Spinal cord (tissue), 10 donors: ENCODE measurements around the gene CDKN3. TPM values are rescaled to one million over a fixed set of nuclear protein-coding genes. Genes with fewer than 3 reads are reported as not detected.
"Not testable (repeated sequence)": the region's sequence is repeated elsewhere in the genome, so short reads cannot be mapped to it uniquely, and the experiment has no call there.

Experiments used
- DNase-seq, 6 donors: peaks; one replicate each; pipeline versions ENCODE4 v3.0.0 to v3.0.0-alpha.2; 2013 to 2015; ENCODE audit warnings: low spot score in 6 of 6, low read depth in 4 of 6
- H3K27ac ChIP-seq: one replicate; pipeline ENCODE4 v1.5.1; 2013; ENCODE audit warnings: low read depth, low read length, control low read depth
- H3K27me3 ChIP-seq: one replicate; pipeline ENCODE4 v1.6.1; 2013; ENCODE audit warnings: low read length; ENCODE audit not compliant: control insufficient read depth, insufficient read depth
- H3K36me3 ChIP-seq: one replicate; pipeline ENCODE4 v1.6.1; 2013; ENCODE audit warnings: low read length; ENCODE audit not compliant: control insufficient read depth, insufficient read depth
- H3K4me1 ChIP-seq: one replicate; pipeline ENCODE4 v1.6.1; 2013; ENCODE audit warnings: low read length; ENCODE audit not compliant: control insufficient read depth, insufficient read depth
- H3K4me3 ChIP-seq: one replicate; pipeline ENCODE4 v1.5.1; 2013; ENCODE audit warnings: low read depth, low read length, control low read depth
- H3K9me3 ChIP-seq: one replicate; pipeline ENCODE4 v1.6.1; 2013; ENCODE audit warnings: low read length; ENCODE audit not compliant: control insufficient read depth, insufficient read depth
- WGBS: methylation state at CpG from one replicate; pipeline ENCODE4 v1.1.5; 2013; ENCODE audit warnings: missing lambda C conversion rate; ENCODE audit not compliant: insufficient coverage; 5-methylcytosine and 5-hydroxymethylcytosine counted together
- polyA plus RNA-seq, 2 donors: library from polyadenylated mRNA; unstranded; fragments of 120-200 nt; gene quantifications; one replicate each; pipeline ENCODE4 v1.2.1, GENCODE V29; 2013; ENCODE audit not compliant: insufficient read length in 2 of 2
- total RNA-seq, 2 donors: library from RNA; depleted of rRNA in 1 of 2; stranded (reverse); fragments of 120-200 nt in 1 of 2; fragments of >200 nt in 1 of 2; gene quantifications; one replicate each; pipeline versions ENCODE4 v1.2.3 to v1.2.4, GENCODE V29; 2013 to 2014
- donor health status: healthy.

CDKN3 gene
- total and polyA plus RNA-seq, 4 donors, result 16.3 to 18.6 (median 17.9) TPM

DNA sequence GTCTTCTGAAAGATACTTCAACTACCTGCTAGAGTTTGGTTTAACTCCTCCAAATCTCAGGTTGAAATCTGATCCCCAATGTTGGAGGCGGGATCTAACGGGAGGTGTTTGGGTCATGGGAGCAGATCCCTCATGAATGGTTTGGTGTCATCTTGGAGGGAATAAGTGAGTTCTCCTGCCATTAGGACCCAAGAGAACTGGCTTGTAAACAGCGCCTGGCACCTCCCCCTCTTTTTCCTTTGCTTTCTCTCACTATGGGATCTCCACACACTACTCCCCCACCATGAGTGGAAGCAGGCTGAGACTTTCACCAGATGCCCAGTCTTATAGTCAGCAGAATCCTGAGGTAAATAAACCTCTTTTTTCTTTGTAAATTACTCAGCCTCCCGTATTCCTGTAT, 41.9 kb downstream of the CDKN3 start:
- Histone ChIP-seq H3K27me3 (no peaks in the 10 kb centered on the region), H3K27ac (no peak overlapping the region), H3K4me1 (peaks cover 6% of the 10 kb centered on the region), H3K4me3 (no peak overlapping the region), H3K9me3 (no peaks in the 10 kb centered on the region), H3K36me3 (no peaks in the 10 kb centered on the region)
- no peak for DNase-seq
- WGBS, result 80% methylated on average over 2 of the region's 4 CpGs

DNA sequence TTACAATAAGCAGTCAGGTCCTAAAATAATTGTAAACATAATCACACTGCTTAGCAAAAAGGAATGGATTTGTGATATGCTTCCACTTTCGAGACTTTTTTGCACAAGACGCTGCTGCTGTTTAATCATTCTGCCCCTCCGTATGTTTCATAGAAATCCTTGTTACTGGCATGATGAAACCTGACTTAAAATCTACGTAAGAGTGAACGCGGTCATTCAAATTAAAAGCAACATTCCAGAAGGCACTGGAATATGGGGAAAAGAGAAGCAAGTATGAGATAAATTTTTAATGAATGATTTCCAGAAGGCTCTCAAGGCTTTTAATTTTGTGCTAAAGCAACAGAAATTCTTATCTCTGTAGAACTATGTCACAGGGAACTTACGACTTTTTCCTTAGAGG, 43.2 kb downstream of the CDKN3 start:
- Histone ChIP-seq H3K27me3 (no peaks in the 10 kb centered on the region), H3K36me3 (no peaks in the 10 kb centered on the region), H3K4me3 (peak overlapping the region; percentile 65), H3K9me3 (no peaks in the 10 kb centered on the region), H3K27ac (peak overlapping the region; percentile 79), H3K4me1 (peaks cover 6% of the 10 kb centered on the region)
- no peak for DNase-seq
- no CpG with 5 or more reads among the region's 7 CpGs for WGBS

DNA sequence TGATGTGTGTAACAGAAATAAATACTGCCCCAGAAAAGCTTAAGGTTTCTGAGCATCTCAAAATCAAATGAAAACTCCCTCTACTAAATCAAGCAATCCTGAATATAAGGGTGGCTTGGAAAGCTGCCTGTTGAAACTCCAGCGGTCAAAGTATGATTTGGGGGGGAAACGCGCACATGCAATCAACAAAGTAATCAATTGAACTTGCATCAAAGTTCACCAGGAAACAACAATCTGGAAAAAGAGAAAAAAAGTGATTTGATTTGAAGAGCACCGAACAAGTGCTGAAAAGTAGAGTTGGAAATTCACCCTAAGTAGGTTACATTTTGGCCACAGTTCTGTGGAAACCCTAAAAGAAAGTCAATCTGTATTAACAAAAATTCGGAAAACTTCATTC, 43.7 kb downstream of the CDKN3 start:
- peak overlapping the region; percentile 79 for H3K27ac ChIP-seq
- peak overlapping the region; percentile 65 for H3K4me3 ChIP-seq
- no peaks in the 10 kb centered on the region for H3K9me3 ChIP-seq
- 0% methylated on average over 2 of the region's 5 CpGs for WGBS
- no peaks in the 10 kb centered on the region for H3K27me3 ChIP-seq
- peaks cover 8% of the 10 kb centered on the region for H3K4me1 ChIP-seq
- no peaks in the 10 kb centered on the region for H3K36me3 ChIP-seq
- DNase-seq, result peak in 1 of 6 donors; percentile 20

DNA sequence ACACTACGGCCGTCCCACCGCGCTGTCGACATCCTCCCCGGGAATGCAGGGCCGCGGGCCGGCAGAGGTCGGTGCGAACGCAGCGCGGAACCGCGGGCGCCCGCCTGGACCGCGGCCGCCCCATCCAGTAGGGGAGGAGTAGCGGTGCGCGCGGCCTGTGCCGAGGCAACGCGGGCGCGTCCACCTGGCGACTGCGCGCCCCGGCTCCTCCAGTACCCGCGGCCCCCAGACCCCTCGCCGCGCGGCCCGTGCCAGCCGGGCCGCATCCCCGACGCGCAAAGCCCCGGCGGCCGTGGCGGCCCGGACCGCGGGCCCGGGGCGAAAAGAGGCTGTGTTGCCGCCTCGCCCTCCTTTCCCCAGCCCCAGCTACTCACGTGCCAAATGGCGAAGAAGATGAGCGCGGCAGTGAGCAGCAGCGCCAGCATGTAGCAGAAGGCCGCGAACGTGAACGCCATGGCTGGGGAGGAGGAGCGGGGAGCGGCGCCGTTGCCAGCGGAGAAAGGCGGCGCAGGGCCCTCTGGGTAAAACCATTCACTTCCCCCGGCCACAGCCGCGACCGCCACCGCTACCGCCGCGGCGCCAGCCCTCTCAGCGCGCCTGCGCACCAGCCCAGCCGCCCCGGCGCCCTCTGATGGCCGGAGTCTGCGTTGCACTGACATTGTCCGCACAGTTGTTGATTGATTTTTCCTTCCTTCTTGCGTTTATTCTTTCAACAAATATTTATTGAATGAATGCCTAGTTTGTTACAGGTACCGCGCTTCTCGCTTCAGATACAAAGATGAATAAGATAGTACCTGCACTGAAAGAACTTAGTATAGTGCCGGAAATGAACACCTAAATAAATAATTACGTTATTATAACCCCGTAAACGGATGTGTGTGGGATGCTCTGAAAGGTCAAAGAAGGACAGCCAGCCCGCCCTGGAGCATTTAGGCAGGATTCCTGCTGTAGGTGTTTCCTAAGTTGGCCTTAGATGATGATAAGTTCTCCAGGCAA, 44.4 kb downstream of the CDKN3 start, which contains the start of gene CNIH1:
TSS of gene CNIH1 (minus strand) at position 502 of the 996 bp plus-strand sequence. CDS start at position 455, 47 bp downstream.
- H3K4me3 ChIP-seq, result peak within 1 kb of the TSS; percentile 65
- peak within 1 kb of the TSS; percentile 93 for H3K27ac ChIP-seq
- no peaks in the 10 kb centered on the region for H3K36me3 ChIP-seq
- under 1% methylated on average over 86 of the region's 100 CpGs for WGBS
- no peaks in the 10 kb centered on the region for H3K9me3 ChIP-seq
- H3K27me3 ChIP-seq, result no peaks in the 10 kb centered on the region
- peaks cover 8% of the 10 kb centered on the region for H3K4me1 ChIP-seq
- DNase-seq, result peak; percentile 75 to 98 (median 88)

DNA sequence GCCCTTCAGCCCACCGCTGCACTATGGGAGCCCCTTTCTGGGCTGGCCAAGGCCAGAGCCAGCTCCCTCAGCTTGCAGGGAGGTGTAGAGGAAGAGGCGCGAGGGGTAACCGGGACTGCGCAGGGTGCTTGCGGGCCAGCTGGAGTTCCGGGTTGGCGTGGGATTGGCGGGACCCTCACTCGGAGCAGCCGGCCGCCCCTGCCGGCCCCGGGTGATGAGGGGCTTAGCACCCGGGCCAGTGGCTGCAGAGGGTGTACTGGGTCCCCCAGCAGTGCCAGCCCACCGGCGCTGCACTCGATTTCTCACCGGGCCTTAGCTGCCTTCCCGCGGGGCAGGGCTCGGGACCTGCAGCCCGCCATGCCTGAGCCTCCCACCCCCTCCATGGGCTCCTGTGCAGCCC, 46.2 kb downstream of the CDKN3 start:
- not testable (repeated sequence) for DNase-seq, H3K36me3 ChIP-seq, H3K27me3 ChIP-seq, H3K27ac ChIP-seq, H3K4me3 ChIP-seq, H3K9me3 ChIP-seq
- WGBS, result 97% methylated on average over 15 of the region's 23 CpGs
- H3K4me1 ChIP-seq, result peaks cover 12% of the 10 kb centered on the region

DNA sequence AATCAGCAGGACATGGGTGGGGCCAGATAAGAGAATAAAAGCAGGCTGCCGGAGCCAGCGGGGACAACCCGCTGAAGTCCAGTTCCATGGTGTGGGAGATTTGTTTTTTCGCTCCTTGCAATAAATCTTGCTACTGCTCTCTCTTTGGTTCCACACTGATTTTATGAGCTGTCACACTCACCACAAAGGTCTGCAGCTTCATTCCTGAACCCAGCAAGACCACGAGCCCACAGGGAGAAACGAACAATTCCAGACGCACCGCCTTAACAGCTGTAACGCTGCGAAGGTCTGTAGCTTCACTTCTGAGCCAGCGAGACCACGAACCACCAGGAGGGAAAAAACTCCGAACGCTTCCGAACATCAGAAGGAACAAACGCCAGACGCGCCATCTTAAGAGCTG, 47.2 kb downstream of the CDKN3 start:
- Histone ChIP-seq H3K9me3 (no peaks in the 10 kb centered on the region), H3K36me3 (no peaks in the 10 kb centered on the region), H3K4me3 (no peak overlapping the region), H3K27ac (no peak overlapping the region), H3K27me3 (peaks cover 2% of the 10 kb centered on the region), H3K4me1 (peaks cover 12% of the 10 kb centered on the region)
- no peak for DNase-seq
- 71% methylated on average over 11 of the region's 18 CpGs for WGBS

DNA sequence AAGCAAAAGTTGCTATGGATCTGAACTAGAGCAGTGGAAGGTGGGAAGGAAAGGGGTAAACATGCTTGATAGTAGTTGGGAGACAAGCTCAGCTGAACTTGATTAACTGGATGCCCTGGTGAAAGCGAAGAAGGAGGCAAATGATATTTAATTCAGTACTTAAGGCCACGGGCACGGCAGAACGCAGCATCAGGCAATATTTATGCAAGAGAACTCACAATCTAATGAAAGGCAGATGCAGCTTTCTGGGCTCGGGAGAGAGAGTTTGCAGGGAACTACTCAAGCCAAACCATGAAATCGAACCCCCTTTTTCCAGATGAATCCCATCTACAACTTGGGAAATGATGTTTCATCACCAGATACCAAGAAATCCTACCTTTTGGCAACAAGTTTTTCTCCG, 47.9 kb downstream of the CDKN3 start:
- Histone ChIP-seq H3K4me3 (no peak overlapping the region), H3K36me3 (no peaks in the 10 kb centered on the region), H3K9me3 (no peaks in the 10 kb centered on the region), H3K27ac (no peak overlapping the region), H3K4me1 (peaks cover 7% of the 10 kb centered on the region), H3K27me3 (peaks cover 4% of the 10 kb centered on the region)
- DNase-seq, result no peak
- WGBS, result 82% methylated on average over 4 of the region's 7 CpGs

DNA sequence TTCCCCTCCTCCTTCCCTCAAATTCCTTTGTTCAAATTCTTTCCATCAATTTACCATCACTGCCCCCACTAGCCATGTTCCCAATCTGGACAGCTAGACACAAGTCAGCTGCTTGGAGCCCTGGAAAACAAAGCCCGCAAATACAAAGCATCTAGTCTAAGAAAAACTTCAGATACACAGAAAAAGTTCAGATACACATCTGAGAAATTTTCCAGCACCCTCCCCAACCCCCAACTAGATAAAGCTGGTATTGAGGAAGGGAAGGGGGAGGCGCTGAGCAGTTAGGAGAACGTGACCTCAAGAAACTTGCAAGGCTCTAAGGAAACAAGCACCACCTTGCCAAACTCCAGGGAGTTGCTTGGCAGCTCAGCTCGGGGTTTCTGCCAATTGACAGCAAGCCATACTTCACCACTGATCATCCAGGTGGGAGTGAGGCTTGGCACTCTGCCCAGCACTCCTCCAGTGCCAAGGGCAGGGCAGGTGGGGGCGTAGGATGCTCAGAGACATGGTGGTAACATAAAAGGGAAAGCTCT, 49.4 kb downstream of the CDKN3 start:
- DNase-seq, result peak in 2 of 6 donors; percentile 52 to 62
- Histone ChIP-seq H3K27me3 (peaks cover 4% of the 10 kb centered on the region), H3K27ac (no peak overlapping the region), H3K9me3 (no peaks in the 10 kb centered on the region), H3K4me1 (peaks cover 6% of the 10 kb centered on the region), H3K4me3 (no peak overlapping the region), H3K36me3 (no peaks in the 10 kb centered on the region)
- 0% methylated on average over 1 of the region's 5 CpGs for WGBS

DNA sequence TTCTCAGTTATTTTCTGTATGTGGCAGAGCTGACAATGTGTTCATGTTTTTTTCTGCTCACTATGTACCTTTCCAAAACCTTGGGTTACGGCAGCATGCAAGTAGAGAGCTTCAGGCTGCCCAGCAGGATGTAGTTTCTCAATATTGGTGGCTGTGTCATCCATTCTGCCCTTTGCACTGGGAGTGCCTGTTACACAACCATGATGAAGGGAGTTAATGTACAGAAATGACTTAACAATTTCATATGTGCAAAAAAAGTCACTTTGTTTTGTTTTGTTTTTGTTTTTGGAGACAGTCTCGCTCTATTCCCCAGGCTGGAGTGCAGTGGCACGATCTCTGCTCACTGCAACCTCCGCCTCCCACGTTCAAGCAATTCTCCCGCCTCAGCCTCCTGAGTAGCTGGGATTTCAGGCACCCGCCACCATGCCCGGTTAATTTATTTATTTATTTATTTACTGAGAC, 50.5 kb downstream of the CDKN3 start:
- no peak for DNase-seq
- Histone ChIP-seq H3K27ac (no peak overlapping the region), H3K4me1 (peaks cover 6% of the 10 kb centered on the region), H3K27me3 (peaks cover 4% of the 10 kb centered on the region), H3K4me3 (no peak overlapping the region), H3K9me3 (no peaks in the 10 kb centered on the region), H3K36me3 (no peaks in the 10 kb centered on the region)
- WGBS, result 97% methylated on average over 5 of the region's 8 CpGs
